HG03571 (cell line): ENCODE results near the gene VWA1.
"Not testable (repeated sequence)": the region's sequence is repeated elsewhere in the genome, so short reads cannot be mapped to it uniquely, and the experiment has no call there.

Source experiments
- ATAC-seq: cut with Tn5 transposase; IDR thresholded peaks from one replicate; pipeline ENCODE4 v1.9.1; 2021; ENCODE audit not compliant: unreplicated experiment

Gene VWA1

DNA sequence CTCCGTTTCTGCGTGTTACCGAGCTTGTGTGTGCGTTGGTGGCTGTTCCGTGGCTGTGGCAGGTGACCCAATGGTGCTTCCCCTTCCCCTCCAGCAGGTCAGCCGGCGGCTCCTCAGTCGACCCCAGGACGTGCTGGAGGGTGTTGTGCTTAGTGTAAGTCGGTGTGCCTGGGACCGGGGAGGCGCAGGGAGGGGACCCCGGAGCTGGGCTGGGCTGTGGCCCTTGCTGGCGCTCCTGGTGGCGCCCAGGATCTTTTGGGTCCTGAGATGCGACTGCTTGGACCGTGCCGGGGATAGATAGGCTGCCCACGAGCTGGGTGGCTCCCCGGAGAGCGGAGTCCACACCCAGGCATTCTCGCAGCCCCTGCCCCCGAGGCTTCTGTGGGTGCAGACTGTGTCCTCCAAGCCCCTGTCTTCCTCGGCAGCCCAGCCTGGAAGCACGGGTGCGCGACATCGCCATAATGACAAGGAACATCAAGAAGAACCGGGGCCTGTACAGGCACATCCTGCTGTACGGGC, 19.9 kb downstream of the VWA1 start:
- no peak for ATAC-seq

DNA sequence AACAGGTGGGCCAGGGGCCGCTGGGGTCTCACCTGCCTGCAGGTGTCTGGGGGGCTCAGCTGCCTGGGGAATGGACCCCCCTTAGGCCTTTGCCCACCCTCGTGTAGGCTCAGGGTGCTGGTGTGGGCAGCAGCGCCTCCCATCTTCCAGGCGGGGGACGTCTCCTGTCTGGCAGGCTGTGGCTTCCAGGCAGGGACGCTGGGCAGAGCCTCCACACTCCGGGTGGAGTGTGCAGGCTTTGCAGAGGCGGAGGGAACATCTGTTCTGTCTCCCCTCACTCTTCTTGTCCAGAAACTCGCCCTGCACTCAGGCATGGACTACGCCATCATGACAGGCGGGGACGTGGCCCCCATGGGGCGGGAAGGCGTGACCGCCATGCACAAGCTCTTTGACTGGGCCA, 20.4 kb downstream of the VWA1 start:
- ATAC-seq, result not testable (repeated sequence)

DNA sequence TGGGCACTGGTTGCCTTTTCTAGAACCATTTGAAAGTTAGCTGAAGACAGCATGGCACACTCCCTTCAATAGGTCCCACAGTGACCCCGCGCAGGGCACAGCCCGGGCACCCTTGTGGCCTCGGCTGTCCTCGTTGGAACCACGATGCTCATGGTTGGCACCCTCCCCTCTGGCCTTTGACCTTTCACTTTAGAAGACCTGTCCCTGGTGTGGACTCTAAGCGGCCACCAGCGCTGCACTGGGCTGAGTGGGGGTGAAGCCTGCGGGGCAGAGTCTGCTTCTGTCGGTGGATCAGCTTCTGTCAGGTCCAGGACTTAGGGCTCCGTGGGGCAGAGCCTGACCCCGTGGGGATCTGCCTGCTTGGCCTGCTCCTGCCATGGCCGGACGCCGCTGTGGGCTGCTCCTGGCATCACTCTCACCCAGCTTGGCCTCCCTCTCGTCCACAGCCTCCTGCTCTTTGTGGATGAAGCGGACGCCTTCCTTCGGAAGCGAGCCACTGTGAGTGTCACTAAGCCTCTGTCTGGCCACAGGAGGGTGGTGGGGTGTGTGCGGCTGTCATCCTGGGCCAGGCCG, 21.3 kb downstream of the VWA1 start:
- not testable (repeated sequence) for ATAC-seq

DNA sequence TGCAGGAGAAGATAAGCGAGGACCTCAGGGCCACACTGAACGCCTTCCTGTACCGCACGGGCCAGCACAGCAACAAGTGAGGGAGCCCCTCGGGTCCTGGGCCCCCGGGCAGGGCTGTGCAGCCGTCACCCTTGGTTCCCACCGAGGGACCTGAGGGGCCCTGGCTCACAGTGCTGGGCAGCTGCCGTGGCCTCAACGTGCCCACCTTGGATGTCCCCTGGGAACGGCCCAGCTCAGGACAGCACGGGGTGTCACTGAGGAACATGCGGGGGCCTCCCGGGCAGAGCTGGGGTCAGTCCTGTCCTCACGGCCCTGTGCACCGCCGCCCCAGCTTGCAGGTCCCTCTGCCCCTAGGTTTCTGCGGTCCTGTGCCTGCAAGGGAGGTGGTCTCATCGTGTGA, 23.7 kb downstream of the VWA1 start:
- not testable (repeated sequence) for ATAC-seq

DNA sequence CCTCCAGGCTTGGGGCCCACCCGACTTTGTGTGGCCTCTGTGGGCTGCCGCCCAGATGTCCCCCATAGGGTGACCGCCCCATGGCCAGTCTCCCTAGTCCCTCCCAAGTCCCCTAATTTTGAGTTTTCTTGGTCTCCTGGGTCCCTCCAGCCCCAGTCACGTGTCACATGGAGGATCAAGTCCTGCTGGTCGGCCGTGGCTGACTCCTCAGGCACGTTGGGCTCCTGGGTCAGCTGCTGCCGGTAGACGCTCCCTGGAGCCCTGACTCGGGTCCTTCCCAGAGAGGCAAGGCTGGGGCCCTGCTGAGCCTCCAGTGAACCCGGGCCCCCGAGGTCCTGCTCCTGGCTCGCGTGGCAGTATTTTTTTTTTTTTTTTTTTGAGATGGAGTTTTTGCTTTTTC, 24.2 kb downstream of the VWA1 start:
- not testable (repeated sequence) for ATAC-seq

DNA sequence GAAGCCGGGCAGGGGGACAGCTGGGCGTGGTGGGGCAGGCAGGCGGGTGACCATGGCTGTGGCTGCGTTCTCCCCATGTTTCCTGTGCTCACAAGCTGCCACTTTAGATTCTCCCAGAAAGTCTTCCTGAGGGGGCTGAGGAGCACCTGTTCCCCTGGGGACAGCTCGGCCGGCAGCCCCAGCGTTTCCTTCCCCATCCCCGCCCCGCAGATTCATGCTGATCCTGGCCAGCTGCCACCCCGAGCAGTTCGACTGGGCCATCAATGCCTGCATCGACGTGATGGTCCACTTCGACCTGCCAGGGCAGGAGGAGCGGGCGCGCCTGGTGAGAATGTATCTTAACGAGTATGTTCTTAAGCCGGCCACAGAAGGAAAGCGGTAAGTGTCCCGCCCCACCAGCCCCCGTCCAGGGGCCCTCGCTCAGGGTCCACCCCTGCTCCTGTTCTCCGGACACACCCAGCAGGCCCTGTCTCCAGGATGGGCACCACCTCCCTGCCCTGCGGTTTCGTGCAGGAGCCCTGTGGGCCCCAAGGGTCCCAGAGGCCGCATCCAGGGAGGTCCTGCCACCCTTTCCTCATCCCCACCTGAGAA, 25.1 kb downstream of the VWA1 start:
- ATAC-seq, result no peak

DNA sequence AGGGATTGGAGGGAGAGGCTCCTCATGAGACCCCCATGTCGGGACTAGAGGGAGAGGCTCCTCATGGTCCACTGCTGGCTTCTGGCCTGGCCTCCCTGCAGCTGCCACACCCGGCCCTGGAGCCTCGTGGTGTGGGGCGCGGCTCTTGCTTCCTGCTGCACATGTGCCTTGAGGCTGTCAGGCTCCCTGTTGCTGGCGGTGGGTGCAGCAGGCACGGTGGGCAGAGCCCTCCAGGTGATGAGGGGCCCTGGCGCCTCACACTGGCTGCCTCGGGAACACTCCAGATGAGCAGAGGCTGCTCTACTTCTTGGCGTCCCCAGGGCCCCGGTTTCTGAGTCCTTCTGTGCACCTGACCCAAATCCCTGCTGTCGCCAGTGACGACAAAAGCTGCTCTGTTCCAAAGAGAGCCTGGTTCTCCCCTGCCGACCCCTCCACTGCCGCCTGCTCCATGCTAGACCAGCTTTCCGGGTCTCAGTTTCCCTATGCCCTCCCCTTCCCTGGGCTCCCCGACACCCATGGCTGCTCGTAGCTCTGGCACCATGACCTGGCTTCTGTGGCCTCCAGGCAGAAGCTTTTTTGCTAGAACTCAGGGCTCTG, 26.3 kb downstream of the VWA1 start:
- no peak for ATAC-seq

DNA sequence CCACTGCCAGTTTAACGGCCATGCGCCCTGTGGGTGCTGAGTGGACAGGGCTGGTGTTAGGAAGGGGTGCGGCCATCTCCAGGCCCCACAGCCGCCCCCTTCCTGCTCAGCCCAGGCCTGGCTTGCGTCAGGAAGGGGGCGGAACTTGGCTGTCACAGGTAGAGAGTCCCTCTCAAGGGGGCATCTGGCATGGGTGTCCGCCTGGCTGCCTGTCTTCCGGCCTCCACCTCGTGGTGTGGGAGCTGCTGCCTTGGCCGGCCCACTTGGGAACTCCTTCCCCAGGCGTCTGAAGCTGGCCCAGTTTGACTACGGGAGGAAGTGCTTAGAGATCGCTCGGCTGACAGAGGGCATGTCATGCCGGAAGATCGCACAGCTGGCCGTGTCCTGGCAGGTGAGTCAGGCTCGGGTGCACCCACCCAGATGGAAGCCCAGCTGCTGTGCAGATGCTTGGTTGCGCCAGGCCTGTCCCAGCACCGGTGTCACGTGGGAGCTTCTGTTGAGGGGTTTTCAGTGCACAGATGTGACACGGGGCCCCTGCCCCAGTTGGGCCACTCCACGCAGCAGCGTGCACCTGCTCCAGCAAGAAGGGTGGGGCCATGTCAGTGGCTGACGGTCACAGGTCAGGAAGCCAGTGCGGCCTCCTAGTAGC, 27.0 kb downstream of the VWA1 start:
- no peak for ATAC-seq

DNA sequence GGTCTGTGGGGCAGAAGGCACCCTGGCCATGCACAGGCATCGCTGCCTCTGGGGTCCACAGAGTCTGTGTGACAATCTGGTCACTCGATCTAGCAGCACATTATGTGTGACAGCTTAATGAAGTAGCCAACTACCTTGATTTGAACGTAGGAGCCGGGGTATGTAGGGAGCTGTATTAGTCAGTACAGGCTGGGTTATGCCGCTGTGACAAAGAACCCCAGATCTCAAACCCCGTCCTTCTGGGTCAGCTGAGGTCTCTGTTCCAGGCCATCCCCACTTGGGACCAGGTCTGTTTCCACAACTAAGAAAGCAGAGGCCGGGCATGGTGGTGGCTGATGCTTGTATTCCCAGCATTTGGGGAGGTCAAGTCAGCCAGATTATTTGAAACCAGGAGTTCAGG, 27.8 kb downstream of the VWA1 start:
- ATAC-seq, result no peak

DNA sequence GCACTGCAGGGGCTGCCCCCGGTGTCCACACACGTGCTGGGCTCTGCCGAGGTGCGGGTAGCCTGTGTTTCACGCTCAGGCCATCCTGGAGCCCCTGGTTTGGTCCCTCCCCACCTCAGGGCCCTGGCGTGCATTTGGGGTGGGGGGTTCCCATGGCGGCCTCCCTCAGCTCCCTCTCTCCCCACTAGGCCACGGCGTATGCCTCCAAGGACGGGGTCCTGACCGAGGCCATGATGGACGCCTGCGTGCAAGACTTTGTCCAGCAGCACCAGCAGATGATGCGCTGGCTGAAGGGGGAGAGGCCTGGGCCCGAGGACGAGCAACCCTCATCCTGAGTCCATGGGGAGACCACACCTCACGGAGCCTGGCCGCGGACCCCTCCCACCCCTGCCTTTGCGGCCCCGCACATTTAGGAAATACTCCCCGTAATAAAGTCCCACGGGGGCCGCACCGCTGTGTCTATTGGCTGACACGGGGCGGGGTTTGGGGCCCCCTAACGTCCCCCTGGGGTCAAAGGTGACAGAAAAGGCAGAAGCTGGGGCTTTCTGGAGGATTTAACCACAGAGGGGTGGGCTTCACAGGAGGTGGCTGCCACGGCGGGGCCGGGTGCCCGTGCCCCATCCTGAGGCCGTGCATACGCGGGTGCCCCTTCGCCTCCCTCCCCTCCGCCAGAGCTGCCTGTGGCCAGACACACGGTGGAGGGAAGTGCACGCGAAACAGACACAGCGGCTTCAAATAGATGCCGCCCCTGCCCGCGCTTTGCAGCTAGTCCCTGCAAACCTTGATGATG, 32.9 kb downstream of the VWA1 start:
- ATAC-seq, result not testable (repeated sequence)

DNA sequence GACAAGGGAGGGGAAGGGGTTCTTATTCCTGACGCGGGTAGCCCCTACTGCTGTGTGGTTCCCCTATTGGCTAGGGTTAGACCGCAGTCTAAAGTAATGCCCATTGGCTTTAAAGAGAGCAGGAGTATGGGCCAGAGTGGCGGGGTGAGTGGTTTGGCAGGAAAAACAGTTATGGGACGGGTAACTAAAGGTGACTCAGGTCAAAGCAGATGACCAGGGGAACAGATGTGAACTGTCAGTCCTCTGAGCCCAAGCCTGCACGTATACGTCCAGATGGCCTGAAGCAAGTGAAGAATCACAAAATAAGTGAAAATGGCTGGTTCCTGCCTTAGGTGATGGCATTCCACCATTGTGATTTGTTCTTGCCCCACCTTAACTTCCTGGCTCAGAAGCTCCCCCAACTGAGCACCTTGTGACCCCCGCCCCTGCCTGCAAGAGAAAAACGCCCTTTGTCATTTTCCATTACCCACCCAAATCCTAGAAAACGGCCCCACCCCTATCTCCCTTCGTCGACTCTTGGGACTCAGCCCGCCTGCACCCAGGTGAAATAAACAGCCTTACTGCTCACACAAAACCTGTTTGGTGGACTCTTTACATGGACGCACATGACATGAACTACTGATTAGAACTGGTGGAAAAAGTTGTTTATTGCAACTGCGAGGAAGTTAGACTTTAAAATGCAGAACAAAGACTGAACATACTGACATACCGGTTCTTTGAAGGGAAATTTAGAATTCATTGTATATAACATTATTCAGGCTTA, 35.3 kb downstream of the VWA1 start:
- ATAC-seq, result no peak

DNA sequence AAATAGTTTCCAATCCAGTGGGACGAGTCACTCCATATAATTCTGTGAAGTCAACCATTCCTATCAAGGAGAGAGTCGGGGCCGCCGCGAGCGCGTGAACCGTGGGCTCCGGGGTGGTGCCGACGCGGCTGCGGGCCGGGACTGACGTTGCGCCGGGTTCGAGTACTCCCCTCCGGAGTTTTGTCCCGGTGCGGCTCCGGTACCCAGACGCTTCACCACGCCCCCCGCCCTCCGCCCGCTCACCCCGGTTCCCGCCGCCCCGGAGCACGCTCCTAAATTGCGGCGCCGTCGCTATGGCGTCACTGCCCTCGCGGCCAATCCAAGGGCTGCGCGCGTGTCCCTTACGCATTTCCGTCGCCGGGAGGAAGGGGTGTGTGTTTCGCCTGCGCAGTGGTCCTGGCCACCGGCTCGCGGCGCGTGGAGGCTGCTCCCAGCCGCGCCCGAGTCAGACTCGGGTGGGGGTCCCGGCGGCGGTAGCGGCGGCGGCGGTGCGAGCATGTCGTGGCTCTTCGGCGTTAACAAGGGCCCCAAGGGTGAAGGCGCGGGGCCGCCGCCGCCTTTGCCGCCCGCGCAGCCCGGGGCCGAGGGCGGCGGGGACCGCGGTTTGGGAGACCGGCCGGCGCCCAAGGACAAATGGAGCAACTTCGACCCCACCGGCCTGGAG, 36.0 kb downstream of the VWA1 start, which contains the start of gene ATAD3B:
Gene ATAD3B, plus strand, starts transcription at position 377 of the 664 bp plus-strand sequence. Its CDS starts 120 bp downstream, at position 497.
- peak; percentile 72 for ATAC-seq

DNA sequence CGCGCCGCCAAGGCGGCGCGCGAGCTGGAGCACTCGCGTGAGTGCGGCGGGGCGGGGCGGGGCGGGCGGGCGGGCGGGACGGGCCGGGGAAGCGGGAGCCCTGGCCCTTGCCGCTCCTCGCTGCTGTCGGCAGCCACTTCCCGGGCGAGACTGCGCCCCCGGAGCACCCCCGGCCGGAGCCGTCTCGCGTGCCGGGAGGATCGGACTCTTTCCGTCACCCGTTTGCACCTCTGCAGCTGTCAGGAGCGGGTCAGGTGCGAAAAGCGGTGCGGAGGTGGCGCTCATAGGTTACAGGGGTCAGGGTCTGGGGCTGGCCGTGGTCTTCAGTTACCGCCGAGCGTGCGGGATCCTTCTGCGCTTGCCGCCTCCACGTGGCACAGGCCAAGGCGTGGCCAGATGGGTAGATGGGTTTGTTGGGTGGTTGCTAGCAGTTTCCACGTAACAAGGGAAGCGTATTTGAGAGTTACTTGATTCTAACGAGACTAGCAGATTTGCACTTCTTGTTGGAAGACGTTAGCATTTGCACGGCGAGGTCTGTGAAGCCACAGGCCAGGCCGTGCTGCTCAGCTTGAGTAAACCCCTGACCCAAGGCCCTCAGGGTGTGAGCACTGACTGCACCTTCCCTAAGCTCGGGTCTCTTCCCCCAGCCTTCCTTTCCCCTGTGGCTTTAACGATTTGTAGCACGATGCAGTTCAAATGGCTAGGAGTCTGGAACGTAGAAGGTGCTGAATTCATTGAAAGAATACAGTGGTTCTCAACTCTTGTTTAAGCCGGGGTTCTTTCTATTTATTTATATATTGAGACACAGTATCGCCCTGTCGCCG, 36.8 kb downstream of the VWA1 start:
- ATAC-seq, result peak; percentile 30

DNA sequence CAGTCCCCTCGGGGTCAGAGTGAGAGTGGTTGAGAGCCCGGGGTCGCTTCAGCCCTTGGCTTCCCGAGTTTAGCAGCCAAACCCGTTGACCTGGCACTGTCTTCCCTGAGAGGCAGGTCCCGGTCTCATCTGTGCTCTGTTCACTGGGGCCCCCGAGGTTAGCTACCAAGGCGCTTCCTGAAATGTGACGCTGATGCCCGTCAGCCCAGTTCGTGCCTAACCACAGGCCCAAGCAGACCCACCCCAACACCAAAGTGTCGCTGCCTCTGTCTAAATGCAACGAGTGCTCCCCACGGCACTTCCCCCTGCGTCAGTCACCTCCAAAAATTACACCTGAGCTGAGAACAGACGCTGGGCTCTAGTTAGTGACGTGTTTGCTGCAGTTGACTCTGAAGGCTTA, 40.5 kb downstream of the VWA1 start:
- ATAC-seq, result not testable (repeated sequence)

DNA sequence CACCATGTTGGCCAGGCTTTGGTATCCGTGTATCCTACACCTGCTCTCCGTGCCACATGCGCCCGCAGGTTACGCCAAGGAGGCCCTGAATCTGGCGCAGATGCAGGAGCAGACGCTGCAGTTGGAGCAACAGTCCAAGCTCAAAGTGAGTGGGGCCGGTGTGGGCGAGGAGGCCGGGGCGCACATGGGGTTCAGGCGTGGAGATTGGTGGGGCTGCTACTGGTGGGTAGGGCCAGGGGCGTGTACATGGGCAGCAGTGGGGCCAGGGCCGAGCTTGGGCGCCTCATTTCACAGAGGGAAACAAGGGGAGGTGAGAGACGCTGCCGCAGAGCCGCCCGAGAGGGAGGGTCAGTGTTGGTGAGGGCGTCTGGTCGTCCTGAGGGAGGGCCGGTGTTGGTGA, 41.7 kb downstream of the VWA1 start:
- ATAC-seq, result no peak

DNA sequence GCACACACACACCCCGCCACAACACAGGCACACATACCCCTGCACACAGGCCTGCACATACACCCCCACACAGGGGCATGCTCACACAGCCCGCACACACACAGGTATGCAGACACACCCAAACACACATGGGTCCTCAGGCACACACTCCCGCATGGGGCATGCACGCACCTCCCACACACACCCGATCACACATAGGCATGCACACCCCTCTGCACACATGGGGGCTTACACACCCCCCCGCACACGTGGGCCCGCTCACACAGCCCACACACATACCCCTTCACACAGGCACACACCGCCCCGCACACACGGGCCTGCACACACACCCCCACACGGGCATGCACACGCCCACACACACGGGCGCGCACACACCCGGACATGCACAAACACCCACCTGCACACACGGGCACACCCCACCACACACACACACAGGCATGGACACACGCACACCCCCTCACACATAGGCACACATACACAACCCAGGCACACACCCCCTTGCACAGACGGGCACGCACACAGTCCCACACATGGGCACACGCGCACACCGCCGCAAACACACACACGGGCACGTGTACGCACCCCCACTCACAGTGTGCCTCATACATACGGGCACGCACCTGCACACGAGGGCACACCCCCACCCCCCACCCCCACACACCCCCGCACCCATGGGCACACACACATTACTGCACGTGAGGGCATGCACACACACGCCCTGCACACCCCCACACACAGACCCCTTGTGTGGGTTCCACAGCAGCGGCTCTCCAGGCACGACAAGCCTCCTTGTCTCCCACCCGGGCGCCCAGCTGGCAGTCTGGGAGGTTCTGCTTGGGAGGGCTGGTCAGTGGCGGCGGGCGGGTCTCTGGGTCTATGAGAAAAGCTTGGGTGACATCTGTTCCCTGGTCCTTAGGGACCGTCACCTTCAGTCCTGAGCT, 44.3 kb downstream of the VWA1 start:
- no peak for ATAC-seq

DNA sequence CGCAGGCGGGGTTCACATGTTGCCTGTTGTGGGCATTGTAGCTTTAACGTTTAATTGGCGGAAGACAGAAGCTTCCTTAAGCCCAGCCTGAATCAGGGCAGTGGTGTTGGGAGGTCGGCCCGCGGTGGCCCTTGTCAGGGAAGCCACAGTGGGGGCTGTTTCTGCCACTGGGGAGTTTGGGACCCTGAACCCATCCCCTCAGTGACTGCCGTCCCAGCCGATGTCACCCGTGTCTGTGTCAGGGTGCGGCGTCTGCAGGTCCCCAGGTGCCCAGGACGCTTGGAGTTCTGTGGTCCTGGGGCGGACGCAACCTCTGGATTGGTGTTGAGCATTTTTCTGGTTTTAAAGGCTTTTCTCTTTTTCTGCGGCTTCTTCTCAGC, 45.0 kb downstream of the VWA1 start:
- not testable (repeated sequence) for ATAC-seq

DNA sequence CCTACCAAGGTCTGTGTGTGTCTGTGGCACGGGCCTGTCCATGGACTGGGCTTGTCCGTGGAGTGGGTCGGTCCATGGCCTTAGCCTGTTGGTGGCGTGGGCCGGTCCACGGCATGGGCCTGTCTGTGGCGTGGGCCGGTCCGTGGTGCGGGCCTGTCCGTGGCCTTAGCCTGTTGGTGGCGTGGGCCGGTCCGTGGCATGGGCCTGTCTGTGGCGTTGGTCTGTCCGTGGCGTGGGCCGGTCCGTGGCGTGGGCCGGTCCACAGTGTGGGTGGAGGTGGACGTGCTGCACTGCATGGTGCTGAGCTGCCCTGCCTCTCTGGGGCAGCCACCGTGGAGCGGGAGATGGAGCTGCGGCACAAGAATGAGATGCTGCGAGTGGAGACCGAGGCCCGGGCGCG, 46.3 kb downstream of the VWA1 start:
- ATAC-seq, result not testable (repeated sequence)
